Measurements from ENCODE around the gene METTL6.
"Not testable (repeated sequence)": the region's sequence is repeated elsewhere in the genome, so short reads cannot be mapped to it uniquely, and the experiment has no call there.

DNA sequence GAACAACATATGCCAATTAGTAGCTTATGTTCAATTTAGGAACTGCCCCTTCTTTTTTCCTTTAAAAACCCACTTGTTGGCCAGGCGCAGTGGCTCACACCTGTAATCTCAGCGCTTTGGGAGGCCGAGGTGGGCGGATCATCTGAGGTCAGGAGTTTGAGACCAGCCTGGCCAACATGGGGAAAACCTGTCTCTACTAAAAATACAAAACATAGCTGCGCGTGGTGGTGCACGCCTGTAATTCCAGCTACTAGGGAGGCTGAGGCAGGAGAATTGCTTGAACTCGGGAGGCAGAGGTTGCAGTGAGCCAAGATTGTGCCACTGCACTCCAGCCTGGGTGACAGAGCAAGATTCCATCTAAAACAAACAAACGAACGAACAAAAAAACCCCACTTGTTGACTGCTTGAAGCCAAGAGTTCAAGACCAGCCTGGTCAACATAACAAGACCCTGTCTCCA, 42.1 kb downstream of the METTL6 start:
- not testable (repeated sequence) for TF ChIP-seq POLR2A, CTCF (IDR thresholded peaks at IDR 0.05)
